Neuronal stem cell (in vitro differentiated cells): Measurements from ENCODE around the gene OR10H5.
"Not testable (repeated sequence)": the region's sequence is repeated elsewhere in the genome, so short reads cannot be mapped to it uniquely, and the experiment has no call there.

Source experiments
- DNase-seq: peaks from one replicate; pipeline ENCODE4 v3.0.0-alpha.2; 2013; ENCODE audit warnings: low spot score
- H2AFZ ChIP-seq: one replicate; pipeline ENCODE4 v1.6.1; 2013; ENCODE audit warnings: mild to moderate bottlenecking, low read length, inconsistent platforms
- H2AK5ac ChIP-seq: 2 replicates; pipeline ENCODE4 v1.6.1; 2013; ENCODE audit warnings: low read depth, mild to moderate bottlenecking, inconsistent platforms, low read length, moderate library complexity, mixed read lengths
- H2BK120ac ChIP-seq: 2 replicates; pipeline ENCODE4 v1.6.1; 2013; ENCODE audit warnings: low read depth, mild to moderate bottlenecking, inconsistent platforms, low read length, moderate library complexity, mixed read lengths
- H2BK12ac ChIP-seq: one replicate; pipeline ENCODE4 v1.6.1; 2013; ENCODE audit warnings: low read length, inconsistent platforms
- H2BK15ac ChIP-seq: 2 replicates; pipeline ENCODE4 v1.6.1; 2013; ENCODE audit warnings: mild to moderate bottlenecking, low read length, inconsistent platforms, mixed read lengths
- H2BK5ac ChIP-seq: one replicate; pipeline ENCODE4 v1.6.1; 2013; ENCODE audit warnings: inconsistent platforms, mild to moderate bottlenecking, low read length, moderate library complexity
- H3K14ac ChIP-seq: one replicate; pipeline ENCODE4 v1.6.1; 2013; ENCODE audit warnings: low read length, inconsistent platforms
- H3K18ac ChIP-seq: 2 replicates; pipeline ENCODE4 v1.6.1; 2013; ENCODE audit warnings: low read length, inconsistent platforms
- H3K23ac ChIP-seq: 2 replicates; pipeline ENCODE4 v1.6.1; 2013; ENCODE audit warnings: low read depth, mild to moderate bottlenecking, mixed read lengths, low read length, inconsistent platforms; ENCODE audit not compliant: poor library complexity
- H3K27ac ChIP-seq: replicated peaks from 3 replicates; pipeline ENCODE4 v1.5.1; 2013; ENCODE audit warnings: low read length, inconsistent platforms
- H3K27me3 ChIP-seq, 3 experiments: 2 replicates each; pipeline ENCODE4 v1.6.1; 2013; ENCODE audit warnings: low read length in 3 of 3, mild to moderate bottlenecking in 2 of 3, inconsistent platforms in 1 of 3, low read depth in 1 of 3, mixed read lengths in 1 of 3, moderate library complexity in 1 of 3; ENCODE audit not compliant: control insufficient read depth in 3 of 3, insufficient read depth in 3 of 3
- H3K36me3 ChIP-seq, 2 donors: replicated peaks in 1 of 2; 2 replicates each; pipeline ENCODE4 v1.6.1; 2013; ENCODE audit warnings: low read length in 2 of 2; ENCODE audit not compliant: control insufficient read depth in 2 of 2, insufficient read depth in 2 of 2
- H3K4ac ChIP-seq: 2 replicates; pipeline ENCODE4 v1.6.1; 2013; ENCODE audit warnings: inconsistent platforms, mild to moderate bottlenecking, low read length, moderate library complexity
- H3K4me1 ChIP-seq, 2 donors: 1 replicate in 1 of 2; 2 replicates in 1 of 2; pipeline ENCODE4 v1.6.1; 2013; ENCODE audit warnings: low read length in 2 of 2, low read depth in 1 of 2; ENCODE audit not compliant: control insufficient read depth in 2 of 2, insufficient read depth in 1 of 2
- H3K4me2 ChIP-seq: one replicate; pipeline ENCODE4 v1.6.1; 2013; ENCODE audit warnings: mild to moderate bottlenecking, low read length, inconsistent platforms; ENCODE audit not compliant: insufficient read depth, poor library complexity, severe bottlenecking
- H3K4me3 ChIP-seq, 2 donors: 2 replicates each; pipeline ENCODE4 v1.5.1; 2013; ENCODE audit warnings: low read length in 2 of 2, mild to moderate bottlenecking in 2 of 2, inconsistent platforms in 1 of 2, moderate library complexity in 1 of 2
- H3K79me1 ChIP-seq: one replicate; pipeline ENCODE4 v1.6.1; 2013; ENCODE audit warnings: low read depth, mild to moderate bottlenecking, inconsistent platforms, low read length, moderate library complexity
- H3K9ac ChIP-seq: one replicate; pipeline ENCODE4 v1.6.1; 2013; ENCODE audit warnings: mild to moderate bottlenecking, low read depth, low read length, inconsistent platforms; ENCODE audit not compliant: poor library complexity
- H3K9me3 ChIP-seq, 2 donors: replicated peaks in 1 of 2; 2 replicates each; pipeline versions ENCODE3 to v1.6.1; 2013; ENCODE audit warnings: low read length in 2 of 2, mild to moderate bottlenecking in 2 of 2, inconsistent platforms in 1 of 2, low read depth in 1 of 2, mixed read lengths in 1 of 2, moderate library complexity in 1 of 2; ENCODE audit not compliant: control insufficient read depth in 2 of 2, insufficient read depth in 1 of 2
- H4K8ac ChIP-seq: one replicate; pipeline ENCODE4 v1.6.1; 2013; ENCODE audit warnings: low read depth, mild to moderate bottlenecking, inconsistent platforms, low read length, moderate library complexity
- H4K91ac ChIP-seq: one replicate; pipeline ENCODE4 v1.6.1; 2013; ENCODE audit warnings: low read length, low read depth, mild to moderate bottlenecking, inconsistent platforms; ENCODE audit not compliant: poor library complexity
- WGBS, 2 donors: extraction: QIAGEN DNeasy Blood & Tissue Kit; methylation state at CpG; one replicate each; pipeline ENCODE4 v1.1.7; 2013; ENCODE audit warnings: missing lambda C conversion rate in 2 of 2, mixed read lengths in 1 of 2; ENCODE audit not compliant: insufficient read length in 2 of 2, insufficient replicate concordance in 1 of 2; ENCODE audit errors: extremely low coverage in 2 of 2; 5-methylcytosine and 5-hydroxymethylcytosine counted together

The OR10H5 gene

DNA sequence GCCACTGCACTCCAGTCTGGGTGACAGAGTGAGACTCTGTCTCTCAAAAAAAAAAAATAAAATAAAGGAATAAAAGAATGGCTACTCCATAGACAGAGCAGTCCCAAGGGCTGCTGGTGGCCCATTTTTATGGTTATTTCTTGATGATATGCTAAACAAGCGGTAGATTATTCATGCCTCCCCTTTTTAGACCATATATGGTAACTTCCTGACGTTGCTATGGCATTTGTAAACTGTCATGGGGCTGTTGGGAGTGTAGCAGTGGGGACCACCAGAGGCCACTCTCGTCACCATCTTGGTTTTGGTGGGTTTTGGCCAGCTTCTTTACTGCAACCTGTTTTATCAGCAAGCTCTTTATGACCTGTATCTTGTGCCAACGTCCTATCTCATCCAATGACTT lies 52.4 kb downstream of the OR10H5 start:
- H3K4me1 ChIP-seq, H2BK12ac ChIP-seq, H2BK120ac ChIP-seq, H4K91ac ChIP-seq, DNase-seq, H3K27ac ChIP-seq, H2BK5ac ChIP-seq, H3K14ac ChIP-seq, H3K4ac ChIP-seq, H3K9me3 ChIP-seq, H3K18ac ChIP-seq, H3K36me3 ChIP-seq, H2AK5ac ChIP-seq, H3K4me3 ChIP-seq, H3K79me1 ChIP-seq, H3K23ac ChIP-seq, H4K8ac ChIP-seq, H2BK15ac ChIP-seq, H2AFZ ChIP-seq, H3K4me2 ChIP-seq, H3K27me3 ChIP-seq, H3K9ac ChIP-seq: not testable (repeated sequence)
- no CpG with 5 or more reads among the region's 4 CpGs for WGBS, 2 donors

DNA sequence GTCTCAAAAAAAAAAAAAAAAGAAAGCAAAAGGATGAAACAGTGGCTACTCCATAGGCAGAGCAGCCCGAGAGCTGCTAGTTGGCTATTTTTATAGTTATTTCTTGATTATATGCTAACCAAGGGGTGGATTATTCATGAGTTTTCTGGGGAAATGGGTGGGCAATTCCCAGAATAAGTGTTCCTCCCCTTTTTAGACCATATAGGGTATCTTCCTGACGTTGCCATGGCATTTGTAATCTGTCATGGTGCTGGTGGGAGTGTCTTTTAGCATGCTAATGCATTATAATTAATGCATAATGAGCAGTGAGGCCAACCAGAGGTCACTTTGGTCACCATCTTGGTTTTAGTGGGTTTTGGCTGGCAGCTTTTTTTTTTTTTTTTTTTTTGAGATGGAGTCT lies 53.4 kb downstream of the OR10H5 start:
- no peak overlapping the region for H3K23ac ChIP-seq
- peaks cover 0 to 1% of the 10 kb centered on the region in 2 donors for H3K9me3 ChIP-seq
- WGBS, 2 donors, result no CpG with 5 or more reads among the region's 2 CpGs
- H3K4me3 ChIP-seq, result no peak overlapping the region
- H2BK15ac ChIP-seq, result no peak overlapping the region
- no peaks in the 10 kb centered on the region for H3K4me1 ChIP-seq
- no peak overlapping the region for H2BK5ac ChIP-seq
- H3K27me3 ChIP-seq, result no peaks in the 10 kb centered on the region
- no peak overlapping the region for H2BK12ac ChIP-seq
- no peaks in the 10 kb centered on the region for H3K36me3 ChIP-seq
- no peak overlapping the region for H2BK120ac ChIP-seq
- H3K14ac ChIP-seq, result no peak overlapping the region
- no peak overlapping the region for H2AK5ac ChIP-seq
- H3K18ac ChIP-seq, result no peak overlapping the region
- no peaks in the 10 kb centered on the region for H3K79me1 ChIP-seq
- H4K91ac ChIP-seq, result no peak overlapping the region
- H4K8ac ChIP-seq, result no peak overlapping the region
- no peak overlapping the region for H3K27ac ChIP-seq
- no peak overlapping the region for H3K4ac ChIP-seq
- no peak overlapping the region for H3K4me2 ChIP-seq
- DNase-seq, result no peak
- no peak overlapping the region for H3K9ac ChIP-seq
- H2AFZ ChIP-seq, result no peak overlapping the region

DNA sequence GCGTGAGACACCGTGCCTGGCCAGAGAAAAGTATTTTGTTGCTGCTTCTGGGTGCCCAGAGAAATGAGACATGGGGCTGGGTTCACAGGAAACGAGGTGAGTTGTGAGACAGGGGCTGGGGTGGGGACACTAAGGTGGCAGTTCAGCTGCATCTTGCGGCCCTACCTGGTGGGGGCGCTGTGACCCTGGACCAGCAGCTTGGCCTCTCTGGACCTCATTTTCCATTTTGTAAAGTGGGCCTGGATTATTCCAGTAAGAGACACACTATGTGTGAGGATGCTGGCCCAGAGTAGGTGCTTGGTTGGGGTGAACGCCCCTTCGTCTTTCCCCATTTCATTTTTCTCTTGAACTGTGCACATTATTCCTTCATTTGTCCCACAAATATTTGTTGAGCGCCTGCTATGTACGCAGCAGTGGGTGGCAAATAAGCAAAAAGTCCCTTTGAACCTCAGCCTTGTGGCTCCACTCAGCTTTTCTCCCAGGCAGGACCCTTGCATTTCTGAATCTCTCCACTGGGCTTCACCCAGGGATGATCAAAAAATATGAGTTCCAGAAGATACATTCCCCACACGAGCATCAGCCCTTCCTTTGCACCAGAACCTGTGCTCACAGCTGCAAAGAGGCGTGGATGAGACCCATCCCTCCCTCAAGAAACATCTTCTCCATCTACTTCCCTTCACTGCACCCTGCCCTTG lies 54.6 kb downstream of the OR10H5 start:
- H3K36me3 ChIP-seq, result no peaks in the 10 kb centered on the region
- no peak overlapping the region for H3K9ac ChIP-seq
- no peak overlapping the region for H2AK5ac ChIP-seq
- H2BK120ac ChIP-seq, result no peak overlapping the region
- no peaks in the 10 kb centered on the region for H3K4me1 ChIP-seq
- peaks cover 0 to 1% of the 10 kb centered on the region in 2 donors for H3K9me3 ChIP-seq
- no peak overlapping the region for H4K8ac ChIP-seq
- no peak overlapping the region for H2BK15ac ChIP-seq
- no peaks in the 10 kb centered on the region for H3K79me1 ChIP-seq
- DNase-seq, result no peak
- no peak overlapping the region for H2AFZ ChIP-seq
- no peak overlapping the region for H2BK12ac ChIP-seq
- no peak overlapping the region for H3K14ac ChIP-seq
- no peak overlapping the region for H4K91ac ChIP-seq
- H2BK5ac ChIP-seq, result no peak overlapping the region
- WGBS, 2 donors, result no CpG with 5 or more reads among the region's 11 CpGs
- no peak overlapping the region for H3K23ac ChIP-seq
- no peak overlapping the region for H3K27ac ChIP-seq
- H3K4me3 ChIP-seq, result no peak overlapping the region
- H3K18ac ChIP-seq, result no peak overlapping the region
- no peaks in the 10 kb centered on the region for H3K27me3 ChIP-seq
- no peak overlapping the region for H3K4ac ChIP-seq
- no peak overlapping the region for H3K4me2 ChIP-seq

DNA sequence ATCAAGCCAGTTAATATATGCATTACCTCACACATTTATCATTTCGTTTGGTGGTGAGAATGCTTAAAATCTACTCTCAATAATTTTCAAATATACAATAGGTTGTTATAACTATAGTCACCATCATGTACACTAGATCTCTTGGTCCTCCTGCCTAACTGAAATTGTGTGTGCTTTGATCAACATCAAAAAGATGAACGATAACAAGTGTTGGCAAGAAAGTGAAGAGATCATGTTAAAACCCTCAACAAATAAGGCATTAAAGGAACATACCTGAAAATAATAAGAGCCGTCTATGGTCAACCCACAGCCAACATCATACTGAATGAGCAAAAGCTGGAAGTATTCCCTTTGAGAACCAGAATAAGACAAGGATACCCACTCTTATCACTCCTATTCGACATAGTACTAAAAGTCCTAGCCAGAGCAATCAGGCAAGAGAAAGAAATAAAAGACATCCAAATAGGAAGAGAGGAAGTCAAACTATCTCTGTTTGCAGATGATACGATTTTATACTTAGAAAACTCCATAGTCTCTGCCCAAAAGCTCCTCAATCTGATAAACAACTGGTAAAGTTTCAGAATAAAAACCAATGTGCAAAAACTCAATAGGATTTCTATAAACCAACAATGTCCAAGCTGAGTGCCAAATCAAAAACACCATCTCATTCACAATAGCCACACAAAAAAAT lies 55.9 kb downstream of the OR10H5 start:
- Histone ChIP-seq H2AK5ac (no peak overlapping the region), H2BK12ac (no peak overlapping the region), H3K36me3 (no peaks in the 10 kb centered on the region), H3K14ac (no peak overlapping the region), H4K8ac (no peak overlapping the region), H2BK5ac (no peak overlapping the region), H3K27me3 (no peaks in the 10 kb centered on the region), H3K4ac (no peak overlapping the region), H2BK120ac (no peak overlapping the region), H3K9ac (no peak overlapping the region), H2AFZ (no peak overlapping the region), H3K4me3 (no peak overlapping the region), H3K23ac (no peak overlapping the region), H3K4me2 (no peak overlapping the region), H3K79me1 (no peaks in the 10 kb centered on the region), H4K91ac (no peak overlapping the region), H3K27ac (no peak overlapping the region), H3K9me3 (peaks cover 0 to 1% of the 10 kb centered on the region in 2 donors), H3K18ac (no peak overlapping the region), H3K4me1 (no peaks in the 10 kb centered on the region), H2BK15ac (no peak overlapping the region)
- no peak for DNase-seq
- whole genome bisulfite sequencing, 2 donors, result no CpG with 5 or more reads among the region's 5 CpGs
